GM12873 (cell line): Measurements from ENCODE around the gene RPS23.

Experiments used
- TF ChIP-seq, protein P1 (sequence below): IDR thresholded peaks from 2 replicates; pipeline ENCODE4 v1.5.1; 2012; ENCODE audit warnings: low read depth, mild to moderate bottlenecking, moderate library complexity, low read length, control low read depth; ENCODE audit not compliant: insufficient read depth; ENCODE audit errors: missing control alignments

RPS23 gene

DNA sequence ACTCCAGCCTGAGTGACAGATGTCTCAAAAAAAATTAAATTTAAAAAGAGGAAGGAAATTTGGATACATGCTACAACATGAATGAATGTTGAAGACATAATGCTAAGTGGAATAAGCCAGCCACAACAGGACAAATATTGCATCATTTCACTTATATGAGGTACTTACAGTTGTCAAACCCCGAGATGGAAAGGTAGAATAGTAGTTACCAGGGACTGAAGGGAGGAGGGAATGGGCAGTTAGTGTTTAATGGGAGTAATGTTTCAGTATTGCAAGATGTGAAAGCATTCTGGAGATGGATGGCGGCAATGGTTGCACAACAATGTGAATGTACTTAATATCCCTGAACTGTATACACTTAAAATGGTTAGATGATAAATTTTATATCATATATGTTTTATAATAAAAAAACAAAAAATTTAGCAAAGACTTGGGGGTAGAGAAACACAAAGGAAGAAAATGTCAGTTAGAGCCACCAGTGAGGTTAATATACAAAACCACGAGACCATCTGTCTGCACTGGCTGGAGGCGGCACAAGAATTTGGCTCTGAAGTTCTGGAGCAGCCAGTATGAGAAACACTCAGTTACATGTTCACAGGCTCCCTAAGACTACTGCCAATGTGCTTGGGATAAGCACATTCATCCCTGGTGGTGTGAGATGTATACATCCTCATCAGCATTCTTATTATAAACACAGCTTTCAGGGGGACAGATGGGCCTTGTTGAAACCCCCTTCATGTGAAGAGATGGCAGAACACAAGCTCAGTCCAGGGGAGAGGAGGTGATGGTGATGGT lies 37.0 kb upstream of the RPS23 start:
- TF ChIP-seq, protein P1, sequence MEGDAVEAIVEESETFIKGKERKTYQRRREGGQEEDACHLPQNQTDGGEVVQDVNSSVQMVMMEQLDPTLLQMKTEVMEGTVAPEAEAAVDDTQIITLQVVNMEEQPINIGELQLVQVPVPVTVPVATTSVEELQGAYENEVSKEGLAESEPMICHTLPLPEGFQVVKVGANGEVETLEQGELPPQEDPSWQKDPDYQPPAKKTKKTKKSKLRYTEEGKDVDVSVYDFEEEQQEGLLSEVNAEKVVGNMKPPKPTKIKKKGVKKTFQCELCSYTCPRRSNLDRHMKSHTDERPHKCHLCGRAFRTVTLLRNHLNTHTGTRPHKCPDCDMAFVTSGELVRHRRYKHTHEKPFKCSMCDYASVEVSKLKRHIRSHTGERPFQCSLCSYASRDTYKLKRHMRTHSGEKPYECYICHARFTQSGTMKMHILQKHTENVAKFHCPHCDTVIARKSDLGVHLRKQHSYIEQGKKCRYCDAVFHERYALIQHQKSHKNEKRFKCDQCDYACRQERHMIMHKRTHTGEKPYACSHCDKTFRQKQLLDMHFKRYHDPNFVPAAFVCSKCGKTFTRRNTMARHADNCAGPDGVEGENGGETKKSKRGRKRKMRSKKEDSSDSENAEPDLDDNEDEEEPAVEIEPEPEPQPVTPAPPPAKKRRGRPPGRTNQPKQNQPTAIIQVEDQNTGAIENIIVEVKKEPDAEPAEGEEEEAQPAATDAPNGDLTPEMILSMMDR: no peak

DNA sequence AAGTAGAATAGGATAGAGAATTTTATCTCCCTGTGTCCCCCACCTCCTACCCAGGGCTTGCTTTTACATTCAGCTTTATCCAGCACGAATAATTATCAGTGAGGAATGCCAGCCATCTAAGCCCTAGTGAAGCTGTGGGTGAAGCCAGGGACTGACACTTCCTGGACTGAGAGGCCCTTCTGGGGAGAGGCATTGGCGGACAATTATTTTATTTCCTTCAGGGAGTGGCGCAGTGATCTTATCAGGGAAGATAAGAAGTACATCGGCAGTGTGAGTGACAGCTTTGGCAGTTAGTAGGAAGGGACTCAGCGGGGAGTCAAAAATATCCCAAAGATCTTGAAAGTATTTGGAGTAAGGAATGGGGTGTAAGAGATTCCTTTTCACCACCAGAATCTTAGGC lies 34.9 kb upstream of the RPS23 start:
- TF ChIP-seq, protein P1: no peak

DNA sequence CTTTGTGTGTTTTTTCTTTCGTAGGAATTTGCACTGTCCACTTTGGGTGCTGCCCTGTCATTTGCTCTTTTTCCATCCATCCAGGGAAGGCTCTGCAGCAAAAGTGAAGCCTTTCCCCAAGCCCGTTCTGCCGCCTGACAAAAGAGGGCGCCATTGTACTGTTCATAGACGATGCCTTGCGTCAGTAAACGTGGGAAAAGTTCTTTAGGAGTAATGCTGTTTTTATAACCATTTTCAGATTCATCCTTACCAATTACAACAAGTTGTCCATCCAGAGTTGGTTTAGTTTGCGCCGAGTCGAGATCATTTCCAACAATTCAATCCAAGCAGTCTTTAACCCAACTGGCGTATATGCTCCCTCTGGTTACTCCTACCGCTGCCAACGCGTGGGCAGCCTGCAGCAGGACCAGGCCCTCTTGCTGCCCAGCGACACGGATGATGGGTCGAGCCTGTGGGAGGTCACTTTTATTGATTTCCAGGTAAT lies 34.3 kb upstream of the RPS23 start:
- TF ChIP-seq, protein P1: peak; percentile 67

DNA sequence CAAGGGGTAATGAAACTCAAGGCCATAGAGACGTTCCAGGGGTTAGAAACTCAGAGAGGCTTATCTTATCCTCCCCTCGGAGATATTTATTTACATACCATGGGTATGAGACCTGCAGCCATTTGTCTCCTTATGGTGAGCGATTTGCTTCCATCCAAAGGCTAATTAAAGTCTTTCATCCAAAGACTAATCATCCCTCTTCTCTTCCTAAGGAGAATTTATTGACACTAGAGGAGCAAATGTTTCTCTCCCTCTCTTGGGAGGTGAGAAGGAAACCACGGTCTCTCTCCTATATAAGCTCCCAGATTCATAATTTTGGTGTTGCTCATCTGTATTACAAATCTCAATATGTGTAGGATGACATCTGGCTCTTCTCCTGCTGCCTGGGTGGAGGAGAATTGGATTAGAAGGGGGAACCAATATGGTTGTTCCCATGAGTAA lies 31.0 kb upstream of the RPS23 start:
- TF ChIP-seq, protein P1: no peak

DNA sequence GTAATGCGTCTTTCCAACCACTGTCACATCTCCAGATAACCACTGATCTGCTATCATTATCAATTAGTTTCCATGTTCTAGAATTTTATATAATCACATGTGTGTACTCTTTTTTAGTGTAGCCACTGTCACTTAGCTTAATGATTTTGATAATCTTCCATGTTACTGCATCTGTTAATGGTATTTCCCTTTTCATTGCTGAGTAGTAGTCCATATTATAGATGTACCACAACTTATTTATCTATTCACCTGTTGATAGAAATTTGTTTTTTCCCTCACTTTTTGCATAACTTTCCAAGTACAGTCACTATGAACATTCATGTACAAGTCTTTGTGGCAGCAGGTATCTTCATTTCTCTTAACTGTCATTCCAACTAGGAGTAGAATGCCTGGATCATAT lies 30.3 kb upstream of the RPS23 start:
- TF ChIP-seq, protein P1: no peak

DNA sequence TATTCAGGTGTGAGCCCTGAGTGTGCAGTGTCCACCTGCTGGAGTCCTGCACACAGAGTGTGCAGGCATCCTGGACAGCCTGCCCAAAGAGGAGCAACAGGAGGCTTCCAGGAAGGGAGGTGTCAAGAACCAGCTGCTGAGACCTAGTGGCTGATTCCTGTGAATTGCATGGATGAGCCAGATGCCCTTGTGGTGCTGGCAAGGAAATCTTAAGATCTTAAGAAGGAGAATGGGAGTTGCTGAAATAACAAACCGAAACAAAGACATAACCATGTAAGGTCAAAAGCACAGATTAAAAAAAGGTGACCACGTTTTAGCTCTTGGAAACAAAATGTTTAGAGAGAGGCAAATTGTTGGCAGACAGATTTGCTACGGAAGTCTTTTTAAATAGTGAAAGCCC lies 29.3 kb upstream of the RPS23 start:
- TF ChIP-seq, protein P1: no peak

DNA sequence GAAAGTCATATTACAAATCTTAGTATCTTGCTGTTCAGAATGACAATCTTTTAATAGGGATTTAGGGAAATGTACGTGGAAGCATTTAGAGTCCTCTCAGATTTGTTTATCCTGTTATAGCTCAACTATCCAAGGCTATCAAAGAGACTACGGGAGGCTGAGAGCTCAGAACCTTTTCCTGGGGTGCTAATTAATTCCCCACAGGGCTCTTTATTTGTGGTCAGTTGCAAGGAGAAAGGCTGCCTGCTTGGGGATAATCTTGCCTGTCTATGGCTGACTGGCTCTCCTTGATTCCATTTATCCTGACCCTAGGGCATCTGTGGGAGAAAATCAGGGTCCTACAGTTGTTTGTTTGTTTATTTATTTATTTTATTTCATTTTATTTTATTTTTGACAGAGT lies 28.0 kb upstream of the RPS23 start:
- TF ChIP-seq, protein P1: no peak
